GM21737 (cell line): ENCODE results near the gene AKAP7.

Source experiments
- ATAC-seq: cut with Tn5 transposase; IDR thresholded peaks from one replicate; pipeline ENCODE4 v1.9.1; 2021; ENCODE audit warnings: mild to moderate bottlenecking, moderate library complexity; ENCODE audit not compliant: unreplicated experiment

The AKAP7 gene

GRCh38 chr6:131197716-131198115 lies 62.4 kb downstream of the AKAP7 start:
- ATAC-seq: no peak

DNA sequence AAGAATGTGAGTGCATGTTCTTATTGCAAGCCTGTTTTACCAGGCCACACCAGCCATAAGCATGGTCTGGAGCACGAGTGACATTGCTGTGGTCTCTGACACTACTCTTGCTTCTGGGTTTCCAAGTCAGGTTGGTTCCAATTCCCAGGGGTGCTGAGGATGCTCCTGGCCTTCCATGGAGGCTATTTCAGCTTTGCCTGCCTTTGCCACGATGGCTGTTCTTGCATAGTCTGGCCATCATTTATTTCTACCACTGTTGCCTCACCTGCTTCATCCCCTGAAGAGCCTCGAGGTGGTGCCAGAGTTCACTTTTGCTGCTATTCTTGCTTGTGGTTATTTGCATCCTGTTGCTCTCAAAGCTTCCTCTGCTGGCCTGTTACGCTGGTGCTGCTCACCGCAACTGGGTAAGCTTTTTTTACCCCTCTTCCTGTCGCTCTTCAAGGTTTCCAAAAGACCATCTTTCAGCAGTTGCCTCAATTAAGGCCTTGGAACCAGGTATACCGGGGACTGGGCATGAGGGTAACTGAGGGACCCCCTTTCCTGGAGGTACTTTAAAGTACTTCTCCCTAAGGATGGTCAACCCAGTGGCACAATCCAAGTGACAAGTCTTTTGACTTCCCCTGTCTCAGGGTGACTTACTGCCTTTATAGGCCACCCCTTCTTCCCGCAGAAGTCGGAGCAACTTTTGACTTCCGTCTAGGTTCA lies 64.5 kb downstream of the AKAP7 start:
- ATAC-seq: peak; percentile 100

- ATAC-seq: no peak
Observed at GRCh38 chr6:131205481-131206244, 70.4 kb downstream of the AKAP7 start.

DNA sequence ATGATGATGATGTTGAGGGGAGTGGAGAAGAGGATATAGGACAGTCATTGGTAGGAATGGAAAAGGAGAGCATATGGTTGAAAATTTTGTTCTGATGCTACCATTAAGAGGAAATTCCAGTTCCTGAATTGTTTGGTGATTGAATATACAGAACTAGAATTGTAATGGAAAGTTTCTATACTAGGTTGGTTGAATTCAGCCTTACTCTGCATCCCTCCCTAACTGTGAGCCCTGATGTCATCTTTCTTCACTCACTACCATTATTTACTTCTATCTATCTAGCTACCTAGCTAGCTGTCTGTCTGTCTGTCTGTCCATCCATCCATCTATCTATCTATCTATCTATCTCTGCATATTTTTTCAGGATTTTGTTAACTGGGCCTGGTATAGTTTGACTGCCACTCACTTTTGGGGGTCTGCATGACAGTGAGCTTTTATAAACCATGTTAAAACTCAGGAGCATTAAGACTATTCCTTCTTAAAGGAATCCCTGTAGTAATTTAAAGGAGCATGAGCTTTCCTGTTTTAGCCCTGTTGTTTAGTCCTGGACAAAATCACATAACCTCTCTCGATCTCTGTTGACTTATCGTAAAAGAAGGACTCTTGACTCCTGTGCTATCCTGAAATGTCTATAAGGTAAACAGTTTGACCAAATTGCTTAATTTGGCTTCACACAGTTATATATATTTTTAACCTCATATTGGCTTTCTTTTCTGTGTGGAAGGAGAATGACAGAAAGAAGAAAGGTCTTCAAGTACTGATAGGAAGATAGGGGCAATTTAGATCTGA lies 71.4 kb downstream of the AKAP7 start:
- ATAC-seq: no peak

DNA sequence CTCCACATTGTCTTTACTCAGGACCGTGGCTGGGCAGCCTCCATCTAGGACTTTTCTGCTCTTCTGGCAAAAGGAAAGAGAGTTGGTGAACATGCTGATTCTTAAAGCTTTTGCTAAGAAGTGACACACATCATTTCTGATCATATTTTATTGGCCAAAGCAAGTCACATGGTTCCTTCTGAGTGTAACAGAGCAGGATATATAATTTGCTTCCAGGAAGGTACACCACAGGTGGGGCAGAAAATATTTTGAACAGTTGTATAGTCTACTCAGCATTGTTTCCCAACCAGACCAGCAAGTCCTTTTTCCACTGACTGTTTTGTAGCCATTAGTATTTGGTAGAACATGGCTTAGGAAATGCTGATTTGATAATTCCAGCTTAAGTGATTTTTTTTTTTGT lies 73.5 kb downstream of the AKAP7 start:
- ATAC-seq: no peak

DNA sequence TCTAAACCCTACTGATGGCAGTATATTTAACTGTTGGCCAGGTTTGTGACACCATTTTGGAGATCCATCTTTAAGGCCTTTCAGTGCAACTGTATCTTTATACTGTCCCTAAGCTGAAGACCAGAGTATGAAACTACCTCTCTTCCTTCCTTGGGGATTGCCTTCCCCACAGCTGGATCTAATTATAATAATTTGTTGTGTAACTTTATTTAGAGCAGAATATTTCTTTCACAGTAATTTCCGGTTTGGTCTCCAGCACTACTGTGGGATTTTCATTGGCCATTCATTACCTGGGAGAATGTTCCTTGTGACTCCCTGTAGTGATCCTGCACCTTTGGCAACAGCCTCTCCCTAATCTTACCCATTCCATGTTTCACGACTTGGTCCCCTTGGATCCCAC lies 75.2 kb downstream of the AKAP7 start:
- ATAC-seq: no peak

- ATAC-seq: no peak
Observed at GRCh38 chr6:131212024-131212423, 76.8 kb downstream of the AKAP7 start.

GRCh38 chr6:131212913-131213312 lies 77.6 kb downstream of the AKAP7 start:
- ATAC-seq: no peak

DNA sequence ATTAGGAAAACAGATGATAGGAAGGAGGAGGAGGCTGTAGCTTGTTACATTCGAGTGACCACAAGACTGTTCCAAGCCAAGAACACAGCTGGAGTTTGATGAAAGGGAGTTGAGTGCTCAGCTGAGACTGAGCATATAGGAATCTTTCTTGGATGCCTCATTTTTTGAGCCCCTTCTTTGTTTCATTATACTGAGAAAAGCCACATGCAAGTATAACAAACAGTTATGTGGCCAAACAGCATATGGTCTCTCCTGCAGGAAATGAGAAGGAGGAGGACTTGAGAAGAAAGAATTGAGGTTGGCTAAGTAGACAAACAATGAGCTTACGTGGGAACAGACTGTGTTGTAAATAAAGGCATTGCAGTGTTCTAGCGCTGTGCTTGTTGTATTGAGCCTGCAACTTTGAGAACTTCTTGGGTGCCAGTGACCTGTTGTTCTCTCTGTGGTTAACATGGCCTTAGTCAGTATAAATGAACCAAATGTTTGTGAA lies 78.3 kb downstream of the AKAP7 start:
- no peak for ATAC-seq

DNA sequence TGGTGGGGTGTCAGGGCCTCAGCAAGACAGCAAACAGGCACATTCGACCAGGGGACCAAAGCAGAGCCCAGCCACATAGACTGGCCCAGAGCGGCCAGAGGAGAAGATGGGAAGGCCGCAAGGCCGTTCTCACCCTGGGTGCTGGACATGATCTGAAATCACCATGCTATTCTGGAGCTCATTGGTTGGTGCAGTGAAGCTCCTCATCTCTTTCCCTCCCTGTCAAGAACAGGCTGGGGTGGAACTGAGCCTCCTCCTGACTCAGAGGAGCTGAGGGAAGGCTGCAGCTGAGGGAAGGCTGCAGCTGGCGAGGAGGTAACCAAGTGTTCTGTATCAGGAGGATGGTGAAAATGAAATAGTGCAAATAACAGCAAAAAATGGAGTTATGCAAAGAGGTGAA lies 80.0 kb downstream of the AKAP7 start:
- no peak for ATAC-seq

DNA sequence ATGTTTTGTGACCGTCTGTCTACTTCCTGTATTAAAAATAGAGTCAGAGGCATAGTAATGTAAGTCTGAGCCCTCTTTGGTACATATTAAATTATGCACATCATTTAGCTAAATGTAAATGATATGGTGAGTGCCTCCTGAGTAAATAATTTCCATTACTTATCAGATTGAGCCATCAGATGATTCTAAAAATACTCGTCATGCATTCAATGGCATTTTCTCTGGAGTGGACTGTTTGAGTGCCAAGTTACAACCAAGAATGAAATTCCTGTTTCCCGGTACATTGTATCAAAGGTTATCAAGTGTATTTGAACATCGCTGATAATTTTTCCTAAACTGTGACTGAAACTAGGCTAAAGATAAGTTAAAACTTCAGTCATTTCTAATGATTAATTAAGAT lies 81.0 kb downstream of the AKAP7 start:
- no peak for ATAC-seq

- ATAC-seq: no peak
Observed at GRCh38 chr6:131222773-131223172, 87.5 kb downstream of the AKAP7 start.

GRCh38 chr6:131223416-131223815 lies 88.1 kb downstream of the AKAP7 start:
- no peak for ATAC-seq

GRCh38 chr6:131225127-131225526 lies 89.9 kb downstream of the AKAP7 start:
- ATAC-seq: no peak

DNA sequence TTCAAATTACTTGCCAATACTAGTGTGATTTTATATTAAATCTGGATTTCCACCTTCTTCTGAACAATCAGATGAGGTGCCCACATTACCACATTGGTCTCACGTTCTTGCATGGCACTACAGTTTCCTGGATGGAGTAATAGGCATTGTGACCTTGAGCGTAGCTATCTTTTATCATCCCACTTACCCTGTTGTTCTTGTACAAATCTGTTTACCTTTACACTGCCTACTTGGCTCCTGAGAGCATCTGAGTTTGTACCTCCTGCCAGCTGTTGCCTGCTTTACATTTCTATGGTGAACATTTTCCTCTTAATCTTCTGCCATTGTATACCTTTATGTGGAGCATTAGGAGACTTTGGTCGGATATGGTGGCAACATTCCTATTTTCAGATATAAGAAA lies 90.7 kb downstream of the AKAP7 start:
- no peak for ATAC-seq

- no peak for ATAC-seq
Observed at GRCh38 chr6:131226459-131227157, 91.3 kb downstream of the AKAP7 start.

DNA sequence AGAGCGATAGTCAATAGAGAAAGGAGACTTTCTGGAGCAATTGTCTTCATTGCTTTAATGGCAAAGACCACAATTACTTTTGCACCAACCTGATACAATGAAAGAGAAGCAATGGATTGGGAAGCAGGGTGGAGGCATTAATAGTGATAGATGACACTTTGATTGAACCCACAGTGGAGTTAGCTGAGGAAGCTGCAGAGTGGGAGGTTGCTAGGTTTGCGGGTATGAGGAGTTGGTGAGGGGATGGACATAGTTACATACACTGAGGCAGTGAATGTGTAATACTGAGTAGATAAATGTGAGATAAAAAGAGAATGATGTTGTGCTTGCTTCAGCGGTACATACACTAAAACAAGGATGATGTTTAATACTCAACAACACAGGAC lies 91.9 kb downstream of the AKAP7 start:
- ATAC-seq: no peak

GRCh38 chr6:131231103-131231502 lies 95.8 kb downstream of the AKAP7 start:
- no peak for ATAC-seq

DNA sequence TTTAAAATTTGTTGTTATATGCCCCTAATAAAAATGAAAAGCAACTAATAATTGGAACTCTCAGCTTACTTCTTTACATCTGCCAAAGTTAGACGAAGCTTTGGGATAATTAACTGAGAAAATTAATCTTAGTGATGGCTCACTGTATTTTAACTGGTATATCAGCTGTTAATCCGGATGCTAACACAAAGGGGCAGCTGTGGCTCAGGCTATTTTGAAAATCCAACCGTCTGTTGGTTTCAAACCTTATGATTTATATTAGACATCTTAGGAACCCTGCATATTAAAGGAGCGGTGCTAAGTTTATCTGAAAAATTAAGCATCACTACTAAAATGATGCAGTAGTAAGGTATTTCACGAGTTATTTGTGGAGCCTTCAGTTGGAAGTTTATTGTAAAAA lies 96.6 kb downstream of the AKAP7 start:
- ATAC-seq: no peak

DNA sequence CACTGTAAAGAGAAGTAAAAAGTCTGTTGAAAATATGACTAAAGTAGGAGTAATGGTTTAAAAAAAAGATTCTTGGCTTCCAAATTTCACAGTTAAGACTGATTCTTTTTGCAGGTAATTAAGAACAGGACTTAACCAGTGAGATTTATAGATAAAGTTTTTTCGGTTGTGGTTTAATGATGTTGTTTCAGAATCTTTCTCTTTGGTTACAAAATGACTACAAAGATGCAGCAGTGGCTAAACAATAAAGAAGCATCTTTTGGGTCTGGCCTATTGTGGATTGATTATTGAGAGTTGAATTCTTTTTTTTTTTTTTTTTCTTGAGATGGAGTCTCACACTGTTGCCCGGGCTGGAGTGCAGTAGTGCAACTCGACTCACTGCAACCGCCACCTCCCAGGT lies 109.7 kb downstream of the AKAP7 start:
- ATAC-seq: no peak

GRCh38 chr6:131250122-131250521 lies 114.9 kb downstream of the AKAP7 start:
- peak; percentile 75 for ATAC-seq
